OCI-LY1 (cell line): ENCODE results near the gene KIZ.

Experiments used
- H2AFZ ChIP-seq: fragments of 200-600 bp; sonication (generic), shearing (Covaris generic); 2 replicates; pipeline ENCODE4 v1.6.0; 2014; ENCODE audit warnings: antibody characterized with exemption, mild to moderate bottlenecking, low read length
- H3F3A ChIP-seq: fragments of 200-600 bp; sonication (generic), shearing (Covaris generic); 2 replicates; pipeline ENCODE4 v1.6.0; 2014; ENCODE audit warnings: mild to moderate bottlenecking, antibody characterized with exemption, low read length, moderate library complexity; ENCODE audit not compliant: insufficient read depth
- H3K27ac ChIP-seq: fragments of 200-600 bp; sonication (generic); 2 replicates; pipeline ENCODE4 v1.5.1; 2014; ENCODE audit warnings: low read length, mixed run types, mild to moderate bottlenecking, low read depth; ENCODE audit not compliant: poor library complexity, severe bottlenecking
- H3K27me3 ChIP-seq: fragments of 200-600 bp; sonication (generic); 2 replicates; pipeline ENCODE4 v1.6.0; 2014; ENCODE audit warnings: antibody characterized with exemption, mild to moderate bottlenecking, low read length, moderate library complexity; ENCODE audit not compliant: insufficient read depth
- H3K36me3 ChIP-seq: fragments of 200-600 bp; sonication (generic); 2 replicates; pipeline ENCODE4 v1.6.1; 2014; ENCODE audit warnings: mild to moderate bottlenecking, antibody characterized with exemption, low read length, moderate library complexity, mixed read lengths; ENCODE audit not compliant: insufficient read depth
- H3K4me1 ChIP-seq: fragments of 200-600 bp; sonication (generic); 2 replicates; pipeline ENCODE4 v1.5.1; 2014; ENCODE audit warnings: mild to moderate bottlenecking, low read length, moderate library complexity; ENCODE audit not compliant: insufficient read depth, severe bottlenecking
- H3K4me2 ChIP-seq: fragments of 200-600 bp; sonication (generic), shearing (Covaris generic); 2 replicates; pipeline ENCODE4 v1.6.1; 2014; ENCODE audit warnings: low read length
- H3K4me3 ChIP-seq: fragments of 200-600 bp; sonication (generic); 2 replicates; pipeline ENCODE4 v1.5.1; 2014; ENCODE audit warnings: low read length, low read depth, mild to moderate bottlenecking, mixed read lengths; ENCODE audit not compliant: poor library complexity, severe bottlenecking
- H3K79me2 ChIP-seq: fragments of 200-600 bp; shearing (Covaris generic); 2 replicates; pipeline ENCODE4 v1.6.1; 2016; ENCODE audit warnings: mixed run types, low read length, mixed read lengths; ENCODE audit not compliant: insufficient read depth
- H3K9ac ChIP-seq: fragments of 200-600 bp; sonication (generic), shearing (Covaris generic); 2 replicates; pipeline ENCODE4 v1.6.1; 2014; ENCODE audit warnings: mild to moderate bottlenecking, low read length, mixed read lengths
- H3K9me2 ChIP-seq: fragments of 200-600 bp; sonication (generic), shearing (Covaris generic); 2 replicates; pipeline ENCODE4 v1.6.1; 2014; ENCODE audit warnings: low read depth, mild to moderate bottlenecking, low read length, mixed read lengths
- H3K9me3 ChIP-seq: fragments of 200-600 bp; shearing (Covaris generic); 2 replicates; pipeline ENCODE4 v1.6.1; 2014; ENCODE audit warnings: low read length, mixed read lengths
- H4K20me1 ChIP-seq: fragments of 200-600 bp; sonication (generic), shearing (Covaris generic); 2 replicates; pipeline ENCODE4 v1.6.0; 2016; ENCODE audit warnings: mild to moderate bottlenecking, low read length; ENCODE audit not compliant: insufficient read depth
- EZH2 ChIP-seq: fragments of 200-600 bp; sonication (generic), shearing (Covaris generic); IDR thresholded peaks from 2 replicates; pipeline ENCODE4 v1.8.0; 2017; ENCODE audit warnings: borderline replicate concordance, mixed run types, mild to moderate bottlenecking, antibody characterized with exemption, low read length, moderate library complexity, mixed read lengths
- TF ChIP-seq, protein P1 (sequence below): fragments of 200-600 bp; sonication (generic), shearing (Covaris generic); IDR thresholded peaks from 2 replicates; pipeline ENCODE4 v1.5.1; 2017; ENCODE audit warnings: mild to moderate bottlenecking, antibody characterized with exemption, low read length, moderate library complexity, mixed read lengths

KIZ gene

GRCh38 chr20:21191839-21192238 is 66.0 kb downstream of the KIZ start:
- H3K4me2 ChIP-seq: no peak overlapping the region
- H3K9ac ChIP-seq: no peak overlapping the region
- H3K9me3 ChIP-seq: no peaks in the 10 kb centered on the region

DNA sequence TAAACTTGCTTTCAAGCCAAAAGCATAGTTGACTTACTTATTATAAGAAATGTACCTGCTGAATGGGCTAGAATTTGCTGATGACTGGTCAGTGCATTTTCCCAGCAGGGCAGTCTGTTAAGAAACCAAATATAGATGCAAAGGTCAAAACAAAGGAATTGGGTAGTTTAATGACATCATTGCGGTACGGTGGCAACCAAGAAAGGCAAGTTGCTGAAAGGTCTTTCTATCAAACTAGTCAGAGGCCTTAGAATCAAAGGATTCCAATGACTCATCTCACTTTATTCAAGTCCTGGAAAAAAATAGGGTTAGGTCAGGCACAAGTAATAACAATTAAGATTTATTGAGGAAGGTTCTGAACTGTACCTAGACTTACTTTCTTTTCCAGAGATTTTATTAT is 76.4 kb downstream of the KIZ start:
- Histone ChIP-seq H3F3A (no peaks in the 10 kb centered on the region), H3K9ac (no peak overlapping the region), H3K4me1 (no peaks in the 10 kb centered on the region), H3K9me3 (no peaks in the 10 kb centered on the region), H3K4me2 (no peak overlapping the region), H3K79me2 (no peaks in the 10 kb centered on the region), H3K27me3 (no peaks in the 10 kb centered on the region), H2AFZ (no peak overlapping the region), H3K9me2 (no peaks in the 10 kb centered on the region), H3K36me3 (peaks cover 7% of the 10 kb centered on the region), H3K27ac (no peak overlapping the region), H3K4me3 (no peak overlapping the region), H4K20me1 (no peaks in the 10 kb centered on the region)
- TF ChIP-seq, protein P1, sequence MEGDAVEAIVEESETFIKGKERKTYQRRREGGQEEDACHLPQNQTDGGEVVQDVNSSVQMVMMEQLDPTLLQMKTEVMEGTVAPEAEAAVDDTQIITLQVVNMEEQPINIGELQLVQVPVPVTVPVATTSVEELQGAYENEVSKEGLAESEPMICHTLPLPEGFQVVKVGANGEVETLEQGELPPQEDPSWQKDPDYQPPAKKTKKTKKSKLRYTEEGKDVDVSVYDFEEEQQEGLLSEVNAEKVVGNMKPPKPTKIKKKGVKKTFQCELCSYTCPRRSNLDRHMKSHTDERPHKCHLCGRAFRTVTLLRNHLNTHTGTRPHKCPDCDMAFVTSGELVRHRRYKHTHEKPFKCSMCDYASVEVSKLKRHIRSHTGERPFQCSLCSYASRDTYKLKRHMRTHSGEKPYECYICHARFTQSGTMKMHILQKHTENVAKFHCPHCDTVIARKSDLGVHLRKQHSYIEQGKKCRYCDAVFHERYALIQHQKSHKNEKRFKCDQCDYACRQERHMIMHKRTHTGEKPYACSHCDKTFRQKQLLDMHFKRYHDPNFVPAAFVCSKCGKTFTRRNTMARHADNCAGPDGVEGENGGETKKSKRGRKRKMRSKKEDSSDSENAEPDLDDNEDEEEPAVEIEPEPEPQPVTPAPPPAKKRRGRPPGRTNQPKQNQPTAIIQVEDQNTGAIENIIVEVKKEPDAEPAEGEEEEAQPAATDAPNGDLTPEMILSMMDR: no peak
- no peak for TF ChIP-seq EZH2

More at GRCh38 chr20:21191839-21192238, 66.0 kb downstream of the KIZ start:
- Histone ChIP-seq H4K20me1 (no peaks in the 10 kb centered on the region), H3K27me3 (no peaks in the 10 kb centered on the region), H3K27ac (no peak overlapping the region), H3K4me3 (no peak overlapping the region), H3F3A (no peaks in the 10 kb centered on the region), H3K36me3 (no peaks in the 10 kb centered on the region), H2AFZ (no peak overlapping the region), H3K4me1 (no peaks in the 10 kb centered on the region), H3K9me2 (no peaks in the 10 kb centered on the region), H3K79me2 (no peaks in the 10 kb centered on the region)
- TF ChIP-seq, protein P1: no peak
- no peak for TF ChIP-seq EZH2

DNA sequence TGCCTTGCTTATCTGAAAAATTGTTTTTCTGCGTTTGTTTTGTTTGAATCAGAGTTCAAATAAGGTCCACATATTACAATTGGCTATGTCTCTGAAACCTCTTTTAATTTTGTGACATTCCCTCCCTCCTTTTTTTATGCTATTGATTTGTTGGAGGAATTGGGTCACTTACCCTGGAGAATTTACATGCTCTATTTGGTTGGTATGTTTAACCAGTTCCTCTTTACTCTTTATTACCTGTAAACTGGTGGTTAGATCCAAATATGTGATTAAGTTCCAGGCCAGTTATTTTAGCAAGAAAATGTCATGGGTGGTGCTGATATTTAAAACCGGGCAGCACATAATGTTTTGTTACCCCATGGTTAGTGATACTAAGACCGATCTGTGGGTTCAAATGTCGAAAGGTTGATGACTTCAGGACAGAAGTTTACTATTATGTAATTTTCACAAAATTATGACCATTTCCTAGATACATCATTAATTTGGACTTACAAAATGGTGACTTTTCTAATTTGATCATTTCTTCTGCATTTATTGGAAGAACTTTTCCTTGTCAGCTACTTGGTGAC is 77.3 kb downstream of the KIZ start:
- no peaks in the 10 kb centered on the region for H3K4me1 ChIP-seq
- no peaks in the 10 kb centered on the region for H3K9me3 ChIP-seq
- H3K9ac ChIP-seq: no peak overlapping the region
- H3F3A ChIP-seq: no peaks in the 10 kb centered on the region
- H3K79me2 ChIP-seq: no peaks in the 10 kb centered on the region
- H3K4me3 ChIP-seq: no peak overlapping the region
- no peak overlapping the region for H2AFZ ChIP-seq
- TF ChIP-seq EZH2: no peak
- TF ChIP-seq, protein P1: no peak
- no peaks in the 10 kb centered on the region for H4K20me1 ChIP-seq
- peaks cover 7% of the 10 kb centered on the region for H3K36me3 ChIP-seq
- H3K9me2 ChIP-seq: no peaks in the 10 kb centered on the region
- H3K27ac ChIP-seq: no peak overlapping the region
- no peak overlapping the region for H3K4me2 ChIP-seq
- H3K27me3 ChIP-seq: no peaks in the 10 kb centered on the region
